ENCODE measurements around the gene TYMP.
"Not testable (repeated sequence)": the region's sequence is repeated elsewhere in the genome, so short reads cannot be mapped to it uniquely, and the experiment has no call there.

The TYMP gene

GRCh38 chr22:50540381-50540780 lies 10.6 kb upstream of the TYMP start:
- TF ChIP-seq CTCF (IDR thresholded peaks at IDR 0.05; ENCODE audit: low read depth, low read length, missing control alignments) = no peak
- H3K4me3 ChIP-seq (replicated peaks; ENCODE audit: low read depth, low read length) = no peak overlapping the region
- DNase-seq (ENCODE audit: extremely low read depth, low read depth) = no peak

- no peak overlapping the region for H3K4me3 ChIP-seq (replicated peaks; ENCODE audit: low read depth, low read length)
- TF ChIP-seq CTCF (IDR thresholded peaks at IDR 0.05; ENCODE audit: low read depth, low read length, missing control alignments) = no peak
- no peak for DNase-seq (ENCODE audit: extremely low read depth, low read depth)
Measured at GRCh38 chr22:50537765-50538164, 8.0 kb upstream of the TYMP start.

- TF ChIP-seq CTCF (IDR thresholded peaks at IDR 0.05; ENCODE audit: low read depth, low read length, missing control alignments) = no peak
- no peak overlapping the region for H3K4me3 ChIP-seq (replicated peaks; ENCODE audit: low read depth, low read length)
- no peak for DNase-seq (ENCODE audit: extremely low read depth, low read depth)
Measured at GRCh38 chr22:50536226-50536625, 6.4 kb upstream of the TYMP start.

GRCh38 chr22:50535113-50535512 lies 5.3 kb upstream of the TYMP start:
- no peak overlapping the region for H3K4me3 ChIP-seq (replicated peaks; ENCODE audit: low read depth, low read length)
- TF ChIP-seq CTCF (IDR thresholded peaks at IDR 0.05; ENCODE audit: low read depth, low read length, missing control alignments) = no peak
- no peak for DNase-seq (ENCODE audit: extremely low read depth, low read depth)

GRCh38 chr22:50533856-50534711 lies 4.3 kb upstream of the TYMP start:
- DNase-seq (ENCODE audit: extremely low read depth, low read depth); H3K4me3 ChIP-seq (replicated peaks; ENCODE audit: low read depth, low read length): not testable (repeated sequence)

GRCh38 chr22:50532824-50533796 lies 3.3 kb upstream of the TYMP start:
- no peak overlapping the region for H3K4me3 ChIP-seq (replicated peaks; ENCODE audit: low read depth, low read length)
- no peak for TF ChIP-seq CTCF (IDR thresholded peaks at IDR 0.05; ENCODE audit: low read depth, low read length, missing control alignments)
- DNase-seq (ENCODE audit: extremely low read depth, low read depth) = no peak

Data from HFF-Myc (cell line).